Upper lobe of right lung (tissue), 1 donor: ENCODE measurements around the gene MPC1L. TPM values are rescaled to one million over a fixed set of nuclear protein-coding genes. Genes with fewer than 3 reads are reported as not detected.
"Not testable (repeated sequence)": the region's sequence is repeated elsewhere in the genome, so short reads cannot be mapped to it uniquely, and the experiment has no call there.

Source experiments
- ATAC-seq: fragments of 200-7000 bp; cut with Tn5 transposase; one replicate; pipeline ENCODE4 v1.9.1; 2020; ENCODE audit warnings: mild to moderate bottlenecking, moderate library complexity
- DNase-seq: peaks from one replicate; pipeline ENCODE4 v3.0.0-alpha.2; 2020
- H3K27ac ChIP-seq: fragments of 200-600 bp; one replicate; pipeline ENCODE4 v1.8.0; 2022
- H3K27me3 ChIP-seq: fragments of 200-600 bp; one replicate; pipeline ENCODE4 v1.8.0; 2022; ENCODE audit warnings: mild to moderate bottlenecking
- H3K36me3 ChIP-seq: fragments of 200-600 bp; one replicate; pipeline ENCODE4 v1.8.0; 2022
- H3K4me1 ChIP-seq: fragments of 200-600 bp; one replicate; pipeline ENCODE4 v1.8.0; 2022
- H3K4me3 ChIP-seq: fragments of 200-600 bp; one replicate; pipeline ENCODE4 v1.8.0; 2022; ENCODE audit warnings: mild to moderate bottlenecking
- H3K9me3 ChIP-seq: fragments of 200-600 bp; one replicate; pipeline ENCODE4 v1.8.0; 2022
- intact Hi-C: fragments of 100-400 bp; cut with DNase I; formaldehyde crosslinking; loops from one replicate; pipeline ENCODE4 v1.11.0; 2022
- total RNA-seq: library from RNA; stranded (reverse); fragmentation: NEBNext Ultra II Directional; extraction: Animal tissue kit (Norgen Biotek cat#: 25700); gene quantifications from one replicate; pipeline ENCODE4 v1.2.1, GENCODE V29; 2021
- TF ChIP-seq, protein P1 (sequence below): fragments of 200-600 bp; IDR thresholded peaks from one replicate; pipeline ENCODE4 v1.8.0; 2022; ENCODE audit warnings: antibody characterized with exemption
- donor health status: DM: no; HTN: yes; CAD: no; lungs with severe emphysema.

The MPC1L gene
- total RNA-seq, 1 donor from 2014 or later, result not detected

DNA sequence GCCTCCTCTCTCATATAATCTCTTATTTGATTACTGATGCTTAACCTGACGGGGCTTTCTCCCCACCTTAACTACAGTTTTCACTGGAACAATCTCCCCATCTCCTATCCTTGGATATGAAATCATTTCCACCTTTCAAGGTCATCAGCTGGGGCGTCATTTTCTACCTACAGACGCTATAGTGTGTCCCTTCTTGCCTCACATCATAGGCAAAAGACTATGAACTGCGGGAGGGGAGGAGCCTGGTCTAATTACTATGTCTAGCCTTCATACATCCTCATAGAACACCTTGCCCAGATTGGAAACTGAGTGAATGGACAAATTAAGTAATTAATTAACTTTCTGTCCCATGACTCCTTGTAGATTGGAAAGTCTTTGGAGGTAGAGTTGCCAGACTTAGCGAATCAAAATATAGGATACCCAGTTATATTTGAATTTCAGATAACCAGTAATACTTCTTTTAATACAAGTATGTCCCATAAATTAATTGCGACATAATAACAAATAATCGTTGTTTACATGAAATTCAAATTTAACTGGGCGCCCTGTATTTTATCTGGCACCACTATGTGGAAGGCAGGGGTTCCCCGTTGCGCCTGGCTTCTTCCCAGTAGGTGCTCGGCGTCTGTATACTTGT lies 43.2 kb upstream of the MPC1L start:
- TF ChIP-seq, protein P1, sequence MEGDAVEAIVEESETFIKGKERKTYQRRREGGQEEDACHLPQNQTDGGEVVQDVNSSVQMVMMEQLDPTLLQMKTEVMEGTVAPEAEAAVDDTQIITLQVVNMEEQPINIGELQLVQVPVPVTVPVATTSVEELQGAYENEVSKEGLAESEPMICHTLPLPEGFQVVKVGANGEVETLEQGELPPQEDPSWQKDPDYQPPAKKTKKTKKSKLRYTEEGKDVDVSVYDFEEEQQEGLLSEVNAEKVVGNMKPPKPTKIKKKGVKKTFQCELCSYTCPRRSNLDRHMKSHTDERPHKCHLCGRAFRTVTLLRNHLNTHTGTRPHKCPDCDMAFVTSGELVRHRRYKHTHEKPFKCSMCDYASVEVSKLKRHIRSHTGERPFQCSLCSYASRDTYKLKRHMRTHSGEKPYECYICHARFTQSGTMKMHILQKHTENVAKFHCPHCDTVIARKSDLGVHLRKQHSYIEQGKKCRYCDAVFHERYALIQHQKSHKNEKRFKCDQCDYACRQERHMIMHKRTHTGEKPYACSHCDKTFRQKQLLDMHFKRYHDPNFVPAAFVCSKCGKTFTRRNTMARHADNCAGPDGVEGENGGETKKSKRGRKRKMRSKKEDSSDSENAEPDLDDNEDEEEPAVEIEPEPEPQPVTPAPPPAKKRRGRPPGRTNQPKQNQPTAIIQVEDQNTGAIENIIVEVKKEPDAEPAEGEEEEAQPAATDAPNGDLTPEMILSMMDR, result no peak

DNA sequence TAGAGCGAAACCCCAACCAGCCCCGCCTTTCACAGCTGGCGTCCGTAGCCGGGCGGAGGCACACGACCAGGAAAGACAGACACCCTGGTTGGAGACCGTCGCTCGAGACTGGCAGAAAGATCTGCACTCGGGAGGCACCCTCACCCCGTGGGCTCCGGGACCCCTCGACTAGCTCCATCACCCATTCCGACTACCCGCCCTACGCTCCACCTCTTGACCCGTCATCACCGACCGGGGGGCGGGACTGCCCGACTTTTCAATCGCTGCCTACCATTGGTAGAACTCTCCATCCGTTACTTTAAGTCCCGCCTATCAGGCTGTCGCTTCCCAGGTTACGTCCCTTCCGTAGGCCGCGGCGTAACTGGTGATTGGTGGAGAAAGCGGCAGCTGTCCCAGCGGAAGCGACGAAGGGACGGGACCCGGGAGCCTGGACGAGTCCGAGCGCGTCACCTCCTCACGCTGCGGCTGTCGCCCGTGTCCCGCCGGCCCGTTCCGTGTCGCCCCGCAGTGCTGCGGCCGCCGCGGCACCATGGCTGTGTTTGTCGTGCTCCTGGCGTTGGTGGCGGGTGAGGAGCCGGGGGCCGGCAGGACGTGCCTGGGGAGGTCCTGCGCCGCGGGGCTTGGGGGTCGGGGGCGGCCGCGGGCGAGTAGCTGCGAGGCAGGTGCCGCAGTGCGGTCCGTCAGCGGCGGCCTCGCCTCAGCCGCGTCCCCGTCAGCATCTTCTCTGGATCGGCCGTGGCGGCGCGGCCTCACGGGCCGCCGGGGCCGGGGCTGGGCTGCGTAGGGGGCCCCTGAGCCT lies 42.5 kb upstream of the MPC1L start, which contains the start of gene ATP6AP2:
ATP6AP2 (plus strand) TSS at position 434 of the 799 bp plus-strand sequence; CDS start at position 530, 96 bp downstream.
- no peaks in the 10 kb centered on the region for H3K27me3 ChIP-seq

More for the DNA sequence above, 43.2 kb upstream of the MPC1L start:
- no peak for DNase-seq
- Histone ChIP-seq H3K36me3 (no peaks in the 10 kb centered on the region), H3K4me3 (peak overlapping the region; percentile 64), H3K27ac (peak overlapping the region; percentile 84), H3K4me1 (peaks cover 10% of the 10 kb centered on the region), H3K27me3 (no peaks in the 10 kb centered on the region), H3K9me3 (no peaks in the 10 kb centered on the region)
- ATAC-seq, result peak; percentile 58
- intact Hi-C loops, result no loop called here

GRCh38 chrX:40581336-40581920 lies 41.8 kb upstream of the MPC1L start:
- intact Hi-C loops, result no loop called here
- Histone ChIP-seq H3K27me3 (no peaks in the 10 kb centered on the region), H3K36me3 (no peaks in the 10 kb centered on the region), H3K27ac (peak overlapping the region; percentile 84), H3K4me3 (peak overlapping the region; percentile 64), H3K9me3 (no peaks in the 10 kb centered on the region), H3K4me1 (peaks cover 10% of the 10 kb centered on the region)
- ATAC-seq (no peak), DNase-seq (no peak)
- TF ChIP-seq, protein P1, result no peak

More for the DNA sequence above, 42.5 kb upstream of the MPC1L start, which contains the start of gene ATP6AP2:
- H3K9me3 ChIP-seq, result no peaks in the 10 kb centered on the region
- peak within 1 kb of the TSS; percentile 84 for H3K27ac ChIP-seq
- DNase-seq (peak; percentile 94), ATAC-seq (peak; percentile 99)
- TF ChIP-seq, protein P1, result no peak
- peaks cover 10% of the 10 kb centered on the region for H3K4me1 ChIP-seq
- H3K4me3 ChIP-seq, result peak within 1 kb of the TSS; percentile 64
- no peaks in the 10 kb centered on the region for H3K36me3 ChIP-seq
- intact Hi-C loops, result no loop called here

DNA sequence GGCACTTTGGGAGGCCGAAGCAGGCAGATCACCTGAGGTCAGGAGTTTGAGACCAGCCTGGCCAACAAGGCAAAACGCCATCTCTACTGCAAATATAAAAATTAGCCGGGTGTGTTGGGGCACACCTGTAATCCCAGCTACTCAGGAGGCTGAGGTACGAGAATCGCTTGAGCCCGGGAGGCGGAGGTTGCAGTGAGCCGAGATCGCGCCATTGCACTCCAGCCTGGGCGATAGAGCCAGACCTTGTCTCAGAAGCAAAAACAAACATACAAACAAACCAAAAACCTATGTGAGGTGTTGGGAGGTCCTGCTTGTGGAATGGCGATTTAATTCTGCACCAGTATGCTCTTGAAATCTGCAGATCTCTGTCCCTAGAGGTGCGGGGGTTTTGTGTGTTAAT lies 41.0 kb upstream of the MPC1L start:
- H3K27ac ChIP-seq, intact Hi-C loops, H3K9me3 ChIP-seq, ATAC-seq, DNase-seq, H3K36me3 ChIP-seq, H3K27me3 ChIP-seq: not testable (repeated sequence)
- Histone ChIP-seq H3K4me3 (peak overlapping the region; percentile 64), H3K4me1 (peaks cover 10% of the 10 kb centered on the region)

DNA sequence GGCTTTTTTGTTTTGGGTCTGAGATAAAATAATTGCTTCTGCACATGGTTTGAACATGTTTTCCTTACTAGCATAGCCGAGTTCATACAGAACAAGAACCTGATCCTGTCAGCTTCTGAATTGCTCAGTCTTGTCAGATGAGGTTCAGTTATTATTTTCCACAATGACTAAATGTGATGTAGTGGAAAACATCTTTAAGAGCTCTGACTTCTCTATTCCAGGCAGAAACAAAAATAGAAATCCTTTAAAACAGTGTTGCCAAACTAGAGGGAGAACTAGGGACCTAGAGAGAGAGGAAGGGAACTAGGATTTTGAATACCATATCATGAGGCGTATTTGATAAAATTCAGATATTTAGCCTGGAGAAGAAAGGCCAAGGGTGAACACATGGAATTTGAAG lies 40.4 kb upstream of the MPC1L start:
- Histone ChIP-seq H3K9me3 (no peaks in the 10 kb centered on the region), H3K27me3 (no peaks in the 10 kb centered on the region), H3K4me1 (peaks cover 10% of the 10 kb centered on the region), H3K36me3 (no peaks in the 10 kb centered on the region), H3K27ac (no peak overlapping the region), H3K4me3 (no peak overlapping the region)
- intact Hi-C loops, result no loop called here
- TF ChIP-seq, protein P1, result no peak
- no peak for ATAC-seq
- DNase-seq, result no peak

- H3K27me3 ChIP-seq, H3K27ac ChIP-seq, H3K4me3 ChIP-seq, H3K4me1 ChIP-seq, DNase-seq, H3K9me3 ChIP-seq, ATAC-seq, intact Hi-C loops: not testable (repeated sequence)
- H3K36me3 ChIP-seq, result peaks cover 13% of the 10 kb centered on the region
Measured at GRCh38 chrX:40587623-40588022, 35.6 kb upstream of the MPC1L start.

- H3K4me3 ChIP-seq, intact Hi-C loops, H3K27ac ChIP-seq, H3K27me3 ChIP-seq, H3K9me3 ChIP-seq, H3K4me1 ChIP-seq, DNase-seq, ATAC-seq: not testable (repeated sequence)
- peaks cover 20% of the 10 kb centered on the region for H3K36me3 ChIP-seq
Measured at GRCh38 chrX:40589616-40590321, 33.5 kb upstream of the MPC1L start.
